K562 (cell line): ENCODE results near the gene RPTOR. TPM values are rescaled to one million over a fixed set of nuclear protein-coding genes. Genes with fewer than 3 reads are reported as not detected.

Source experiments
- DEAF1 ChIP-seq: fragments of 450-650 bp; formaldehyde crosslinking; IDR thresholded peaks from 2 replicates; pipeline ENCODE4 v1.4.0; 2020; ENCODE audit warnings: mild to moderate bottlenecking, moderate library complexity
- EGR1 ChIP-seq: fragments of 450-650 bp; conservative IDR thresholded peaks from 2 replicates; pipeline ENCODE4 v1.6.1; 2017; ENCODE audit warnings: mild to moderate bottlenecking
- ESRRA ChIP-seq: fragments of 450-650 bp; IDR thresholded peaks from 2 replicates; pipeline ENCODE4 v1.6.1; 2014; ENCODE audit warnings: low read depth, mild to moderate bottlenecking, moderate library complexity, borderline replicate concordance
- ETV5 ChIP-seq: sonication (generic); formaldehyde crosslinking; IDR thresholded peaks from 2 replicates; pipeline ENCODE4 v1.4.0; 2020; ENCODE audit warnings: low read depth, mild to moderate bottlenecking, missing genetic modification reagents
- HIVEP1 ChIP-seq: fragments of 250-450 bp; sonication (Bioruptor Pico); IDR thresholded peaks from 2 replicates; pipeline ENCODE4 v1.4.0; 2020; ENCODE audit warnings: mild to moderate bottlenecking
- HNRNPLL ChIP-seq: fragments of 200-400 bp; formaldehyde crosslinking; IDR thresholded peaks from 2 replicates; pipeline ENCODE4 v1.6.1; 2017; ENCODE audit warnings: low read length, low read depth, mild to moderate bottlenecking; ENCODE audit not compliant: poor library complexity, severe bottlenecking
- KHSRP ChIP-seq: fragments of 450-650 bp; IDR thresholded peaks from 2 replicates; pipeline ENCODE4 v1.6.1; 2017
- MBD2 ChIP-seq: sonication (generic); IDR thresholded peaks from 2 replicates; pipeline ENCODE4 v1.6.1; 2016; ENCODE audit warnings: low read depth, borderline replicate concordance
- MCM5 ChIP-seq: fragments of 450-650 bp; IDR thresholded peaks from 2 replicates; pipeline ENCODE4 v1.6.1; 2016; ENCODE audit warnings: low read depth
- MXI1 ChIP-seq: IDR thresholded peaks from 2 replicates; pipeline ENCODE4 v1.6.1; 2011; ENCODE audit warnings: low read depth, mild to moderate bottlenecking, improper control_type of control experiment, low read length
- PCBP1 ChIP-seq: fragments of 200-400 bp; formaldehyde crosslinking; IDR thresholded peaks from 2 replicates; pipeline ENCODE4 v1.6.1; 2018; ENCODE audit warnings: mild to moderate bottlenecking, low read depth, low read length; ENCODE audit not compliant: poor library complexity, severe bottlenecking
- RBBP5 ChIP-seq: fragments of 200-600 bp; sonication (generic); IDR thresholded peaks from 2 replicates; pipeline ENCODE4 v1.6.1; 2012; ENCODE audit warnings: borderline replicate concordance, mild to moderate bottlenecking, low read length, control low read depth, inconsistent platforms; ENCODE audit not compliant: insufficient read depth, poor library complexity, severe bottlenecking
- RBM17 ChIP-seq: fragments of 200-400 bp; formaldehyde crosslinking; IDR thresholded peaks from 2 replicates; pipeline ENCODE4 v1.6.1; 2017; ENCODE audit warnings: low read depth, mild to moderate bottlenecking, low read length, borderline replicate concordance
- RNF219 ChIP-seq: fragments of 250-450 bp; sonication (Bioruptor Pico); IDR thresholded peaks from 2 replicates; pipeline ENCODE4 v1.5.0; 2022; ENCODE audit warnings: mild to moderate bottlenecking
- SUPT5H ChIP-seq: fragments of 450-650 bp; IDR thresholded peaks from 2 replicates; pipeline ENCODE4 v1.6.1; 2016
- TOE1 ChIP-seq, 2 experiments: fragments of 450-650 bp in 1 of 2; sonication (generic) in 1 of 2; formaldehyde crosslinking in 1 of 2; IDR thresholded peaks; 2 replicates each; pipeline versions ENCODE4 v1.7.1 to v1.8.0; 2016 to 2022; ENCODE audit warnings: borderline replicate concordance in 2 of 2, mild to moderate bottlenecking in 2 of 2, antibody characterized with exemption in 1 of 2, inconsistent platforms in 1 of 2, low read depth in 1 of 2, missing genetic modification reagents in 1 of 2, moderate library complexity in 1 of 2
- ZBTB43 ChIP-seq: sonication (generic); formaldehyde crosslinking; IDR thresholded peaks from 2 replicates; pipeline ENCODE4 v1.8.0; 2023; ENCODE audit warnings: mild to moderate bottlenecking, missing genetic modification reagents
- ZFX ChIP-seq: sonication (generic); formaldehyde crosslinking; IDR thresholded peaks from 2 replicates; pipeline ENCODE4 v1.8.0; 2022; ENCODE audit warnings: mild to moderate bottlenecking, missing genetic modification reagents, moderate library complexity
- ZNF197 ChIP-seq: fragments of 200-800 bp; sonication (Bioruptor generic); IDR thresholded peaks from 2 replicates; pipeline ENCODE4 v1.6.1; 2016; ENCODE audit warnings: low read depth, missing genetic modification characterization, missing compliant biosample characterization
- ZNF740 ChIP-seq, 3 experiments: fragments of 200-800 bp in 1 of 3; sonication (Bioruptor generic) in 1 of 3; sonication (generic) in 1 of 3; formaldehyde crosslinking in 1 of 3; IDR thresholded peaks; 2 replicates each; pipeline versions ENCODE4 v1.6.1 to v1.8.0; 2016 to 2022; ENCODE audit warnings: mild to moderate bottlenecking in 2 of 3, missing compliant biosample characterization in 2 of 3, missing genetic modification characterization in 2 of 3, missing genetic modification reagents in 1 of 3
- polyA plus RNA-seq, 8 experiments: library from polyadenylated mRNA; depleted of rRNA in 4 of 8; stranded (reverse) in 5 of 8; unstranded in 3 of 8; fragments of >200 nt; fragmentation: Nextera tagmentation in 2 of 8; fragmentation: Illumina TruSeq in 1 of 8; extraction: Ambion mirVana in 2 of 8; extraction: Trizol in 1 of 8; gene quantifications; 2 replicates each; pipeline versions ENCODE4 v1.2.1 to v1.2.3, GENCODE V29; 2011 to 2014; ENCODE audit warnings: inconsistent platforms in 1 of 8, missing spikeins in 1 of 8
- total RNA-seq, 7 experiments: library from RNA; depleted of rRNA in 6 of 7; stranded (reverse); fragments of >200 nt in 6 of 7; fragmentation: Illumina TruSeq in 2 of 7; extraction: Trizol in 2 of 7; gene quantifications; 2 replicates each; pipeline versions ENCODE4 v1.2.1 to v1.2.3, GENCODE V29; 2011 to 2021; ENCODE audit warnings: low replicate concordance in 1 of 7

Gene RPTOR
- total and polyA plus RNA-seq, 9 of the 15 experiments (the other 6 are each of a cell fraction or from before 2014, with no cell fraction given), result 0.24 to 54.1 (median 10.2) TPM

DNA sequence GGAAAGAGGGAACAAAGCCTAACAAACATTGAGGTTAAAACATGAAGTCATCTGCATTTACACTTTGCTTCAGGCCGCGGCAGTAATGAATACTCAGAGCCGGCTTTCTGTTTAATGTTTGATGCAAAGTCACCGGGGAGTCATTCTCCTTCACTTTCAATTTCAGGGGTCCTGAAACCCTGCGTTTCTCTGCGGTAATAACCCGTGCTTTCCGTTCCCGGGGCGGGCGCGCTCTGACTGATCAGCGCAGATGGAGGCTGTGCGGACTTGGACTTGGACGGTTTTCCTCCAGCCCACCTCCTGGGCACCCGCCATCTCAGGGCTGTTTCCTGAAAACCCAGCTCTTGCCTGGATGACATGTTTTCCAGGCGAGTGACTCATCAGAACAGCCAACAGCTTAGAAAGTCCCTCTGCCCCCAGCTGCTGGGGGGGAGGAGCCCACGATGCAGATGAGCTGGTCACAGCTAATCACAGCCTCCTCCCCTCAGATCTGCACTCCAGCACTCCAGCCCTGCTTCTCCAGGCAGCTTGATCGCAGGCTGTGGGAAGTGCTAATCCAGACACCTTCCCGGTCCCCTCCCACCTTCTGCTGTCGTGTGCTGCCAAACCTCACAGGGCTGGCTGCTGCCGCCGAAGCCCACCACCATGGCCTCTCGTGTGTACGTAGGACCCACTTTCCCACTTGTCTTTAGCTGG lies 288.4 kb downstream of the RPTOR start (continued):
- TF ChIP-seq ZNF197 (CRISPR knock-in tag) (no peak), ZBTB43 (CRISPR knock-in tag) (no peak), MXI1 (no peak), HIVEP1 (CRISPR knock-in tag) (no peak), DEAF1 (CRISPR knock-in tag) (no peak), ESRRA (no peak), HNRNPLL (no peak), ETV5 (CRISPR knock-in tag) (no peak; the same call in 1 of the 2 replicates), KHSRP (no peak), RBM17 (no peak), PCBP1 (no peak), MCM5 (no peak), RNF219 (no peak), RBBP5 (peak; percentile 42), ZNF740 (CRISPR knock-in tag; IDR thresholded peaks at IDR 0.05) (no peak), ZNF740 (tag; IDR thresholded peaks at IDR 0.05) (no peak), TOE1 (IDR thresholded peaks at IDR 0.05; ENCODE audit: borderline replicate concordance) (no peak; the same call in 1 of the 2 replicates), TOE1 (CRISPR knock-in tag; IDR thresholded peaks at IDR 0.05; ENCODE audit: borderline replicate concordance, low read depth) (no peak), SUPT5H (peak; percentile 77), EGR1 (no peak), ZFX (CRISPR knock-in tag) (peak; percentile 57), MBD2 (no peak)
